ENCODE results near the gene NT5DC4.

Gene NT5DC4

GRCh38 chr2:112720785-112721184, at the start of gene NT5DC4:
NT5DC4 (plus strand) TSS chr2:112721020; CDS start chr2:112721080, 60 bp downstream.
- DNase-seq (ENCODE audit: low read depth in 2 of 2), result no peak

- DNase-seq (ENCODE audit: low read depth in 2 of 2), result no peak
Measured at GRCh38 chr2:112671801-112672200, 49.0 kb upstream of the NT5DC4 start.

GRCh38 chr2:112673008-112673407, 47.8 kb upstream of the NT5DC4 start:
- no peak for DNase-seq (ENCODE audit: low read depth in 2 of 2)

GRCh38 chr2:112674229-112674628, 46.6 kb upstream of the NT5DC4 start:
- no peak for DNase-seq (ENCODE audit: low read depth in 2 of 2)

- no peak for DNase-seq (ENCODE audit: low read depth in 2 of 2)
Measured at GRCh38 chr2:112679484-112679883, 41.3 kb upstream of the NT5DC4 start.

GRCh38 chr2:112680666-112681101, 40.1 kb upstream of the NT5DC4 start:
- no peak for DNase-seq (ENCODE audit: low read depth in 2 of 2)

GRCh38 chr2:112682101-112682500, 38.7 kb upstream of the NT5DC4 start:
- DNase-seq (ENCODE audit: low read depth in 2 of 2), result no peak

GRCh38 chr2:112683550-112684414, 37.0 kb upstream of the NT5DC4 start:
- no peak for DNase-seq (ENCODE audit: low read depth in 2 of 2)

- no peak for DNase-seq (ENCODE audit: low read depth in 2 of 2)
Measured at GRCh38 chr2:112684415-112684775, 36.4 kb upstream of the NT5DC4 start.

GRCh38 chr2:112685271-112685884, 35.4 kb upstream of the NT5DC4 start:
- DNase-seq (ENCODE audit: low read depth in 2 of 2), result no peak

- DNase-seq (ENCODE audit: low read depth in 2 of 2), result no peak
Measured at GRCh38 chr2:112686348-112687217, 34.2 kb upstream of the NT5DC4 start.

GRCh38 chr2:112687522-112687921, 33.3 kb upstream of the NT5DC4 start:
- DNase-seq (ENCODE audit: low read depth in 2 of 2), result no peak

GRCh38 chr2:112688086-112688880, 32.5 kb upstream of the NT5DC4 start:
- no peak for DNase-seq (ENCODE audit: low read depth in 2 of 2)

- DNase-seq (ENCODE audit: low read depth in 2 of 2), result peak; percentile 37 to 47
Measured at GRCh38 chr2:112690853-112691401, 29.9 kb upstream of the NT5DC4 start.

- DNase-seq (ENCODE audit: low read depth in 2 of 2), result no peak
Measured at GRCh38 chr2:112691881-112692281, 28.9 kb upstream of the NT5DC4 start.

GRCh38 chr2:112692495-112692911, 28.3 kb upstream of the NT5DC4 start:
- DNase-seq (ENCODE audit: low read depth in 2 of 2), result peak in 1 of 2 donors; percentile 24

- no peak for DNase-seq (ENCODE audit: low read depth in 2 of 2)
Measured at GRCh38 chr2:112692918-112693317, 27.9 kb upstream of the NT5DC4 start.

GRCh38 chr2:112693596-112693995, 27.2 kb upstream of the NT5DC4 start:
- DNase-seq (ENCODE audit: low read depth in 2 of 2), result no peak

GRCh38 chr2:112694182-112694581, 26.6 kb upstream of the NT5DC4 start:
- no peak for DNase-seq (ENCODE audit: low read depth in 2 of 2)

- DNase-seq (ENCODE audit: low read depth in 2 of 2), result no peak
Measured at GRCh38 chr2:112698834-112699515, 21.8 kb upstream of the NT5DC4 start.
